Measurements from ENCODE around the gene LDB3. TPM values are rescaled to one million over a fixed set of nuclear protein-coding genes. Genes with fewer than 3 reads are reported as not detected.
"Not testable (repeated sequence)": the region's sequence is repeated elsewhere in the genome, so short reads cannot be mapped to it uniquely, and the experiment has no call there.

LDB3 gene
- total RNA-seq, 1 donor from 2014 or later, result 0.22 TPM

DNA sequence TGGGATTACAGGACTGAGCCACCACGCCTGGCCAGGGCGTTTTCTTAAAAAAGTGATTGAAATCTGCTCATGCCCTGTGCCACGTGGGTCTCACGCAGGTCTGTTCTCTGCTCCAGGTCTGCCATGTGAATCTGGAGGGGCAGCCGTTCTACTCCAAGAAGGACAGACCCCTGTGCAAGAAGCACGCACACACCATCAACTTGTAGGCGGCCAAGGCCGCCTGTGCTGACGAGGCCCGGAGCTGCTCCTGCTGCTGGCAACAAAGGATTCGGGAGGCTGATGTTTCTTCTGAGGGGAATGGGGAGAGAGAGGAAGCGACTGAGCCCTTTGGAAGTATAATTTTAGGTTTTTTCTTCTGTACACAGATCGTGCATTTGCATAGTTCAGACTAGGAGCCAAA, 64.5 kb downstream of the LDB3 start:
- peaks cover 7% of the 10 kb centered on the region for H3K4me1 Mint-ChIP-seq
- H3K27ac Mint-ChIP-seq, result no peak overlapping the region

GRCh38 chr10:86733260-86733671, 65.0 kb downstream of the LDB3 start:
- no peak for DNase-seq (ENCODE audit: low spot score in 2 of 2, unreplicated experiment in 2 of 2)
- H3K27ac Mint-ChIP-seq, result no peak overlapping the region

More for the DNA sequence above, 64.5 kb downstream of the LDB3 start:
- no peak for DNase-seq (ENCODE audit: low spot score in 2 of 2, unreplicated experiment in 2 of 2)
- H3K36me3 Mint-ChIP-seq, result no peaks in the 10 kb centered on the region
- H3K9me3 Mint-ChIP-seq, result no peaks in the 10 kb centered on the region
- no peak for TF ChIP-seq CTCF (IDR thresholded peaks at IDR 0.05; ENCODE audit: unreplicated experiment)
- peaks cover 6% of the 10 kb centered on the region for H3K27me3 Mint-ChIP-seq (ENCODE audit: low read depth)
- H3K4me3 Mint-ChIP-seq, result no peak overlapping the region

DNA sequence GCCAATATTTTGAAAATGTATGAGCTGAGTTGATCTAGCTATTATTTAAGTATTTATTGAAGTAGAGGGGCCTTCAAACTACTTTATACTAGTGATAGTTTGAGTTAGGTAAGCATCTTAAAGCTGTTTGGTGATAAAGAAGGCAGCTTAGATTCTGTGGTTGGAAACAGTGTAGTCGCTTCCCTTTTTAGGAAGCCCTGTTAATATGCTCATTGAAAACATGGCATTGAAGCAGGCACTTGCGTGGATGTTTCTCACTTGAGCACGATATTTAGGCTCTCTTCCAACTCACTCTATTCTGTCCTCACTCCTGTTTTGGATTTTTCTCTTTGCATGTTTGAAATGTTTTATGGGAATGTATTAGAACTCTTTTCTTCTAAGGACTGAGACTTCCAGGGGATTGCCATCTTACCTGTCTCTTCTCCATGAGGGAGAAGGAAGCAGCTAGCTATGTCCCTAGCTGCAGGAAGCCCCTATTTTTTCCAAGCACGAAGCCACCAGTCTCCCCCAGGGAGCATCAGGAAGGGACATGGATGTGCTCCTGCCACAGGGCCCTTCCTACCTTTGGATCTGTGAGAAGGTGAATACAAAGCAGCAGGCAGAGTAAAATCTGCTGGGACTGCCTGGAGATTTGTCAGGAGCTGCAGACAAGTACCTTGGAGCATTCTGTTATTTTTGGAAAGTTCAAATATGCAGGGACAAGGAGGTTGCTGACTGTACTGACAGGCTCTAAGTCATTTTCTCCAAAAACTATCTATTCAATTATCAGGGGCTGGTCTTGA, 66.1 kb downstream of the LDB3 start:
- TF ChIP-seq CTCF (IDR thresholded peaks at IDR 0.05; ENCODE audit: unreplicated experiment), result no peak
- DNase-seq (ENCODE audit: low spot score in 2 of 2, unreplicated experiment in 2 of 2), result no peak
- Mint-ChIP-seq H3K27ac (no peak overlapping the region), H3K4me1 (peaks cover 7% of the 10 kb centered on the region), H3K9me3 (no peaks in the 10 kb centered on the region), H3K4me3 (no peak overlapping the region), H3K27me3 (ENCODE audit: low read depth) (peaks cover 10% of the 10 kb centered on the region), H3K36me3 (no peaks in the 10 kb centered on the region)

More at GRCh38 chr10:86733260-86733671, 65.0 kb downstream of the LDB3 start:
- H3K4me1 Mint-ChIP-seq, result peaks cover 7% of the 10 kb centered on the region
- H3K4me3 Mint-ChIP-seq, result no peak overlapping the region
- no peaks in the 10 kb centered on the region for H3K36me3 Mint-ChIP-seq
- H3K27me3 Mint-ChIP-seq (ENCODE audit: low read depth), result peaks cover 7% of the 10 kb centered on the region
- no peaks in the 10 kb centered on the region for H3K9me3 Mint-ChIP-seq
- no peak for TF ChIP-seq CTCF (IDR thresholded peaks at IDR 0.05; ENCODE audit: unreplicated experiment)

DNA sequence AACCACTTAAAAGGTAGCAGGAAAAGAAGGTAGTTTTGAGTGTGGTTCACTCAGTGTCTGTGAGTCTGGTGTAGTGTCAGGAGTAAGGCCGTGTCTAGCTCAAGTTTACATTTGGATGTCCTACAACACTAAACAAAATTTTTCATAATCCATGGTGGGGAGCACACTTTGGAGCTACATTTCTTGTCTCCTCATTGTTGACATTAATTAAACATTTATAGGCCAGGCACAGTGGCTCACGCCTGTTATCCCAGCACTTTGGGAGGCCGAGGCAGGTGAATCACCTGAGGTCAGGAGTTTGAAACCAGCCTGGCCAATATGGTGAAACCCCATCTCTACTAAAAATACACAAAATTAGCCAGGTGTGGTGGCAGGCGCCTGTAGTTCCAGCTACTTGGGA, 67.0 kb downstream of the LDB3 start:
- H3K4me1 Mint-ChIP-seq; H3K9me3 Mint-ChIP-seq; H3K36me3 Mint-ChIP-seq; DNase-seq (ENCODE audit: low spot score in 2 of 2, unreplicated experiment in 2 of 2); H3K4me3 Mint-ChIP-seq; H3K27ac Mint-ChIP-seq: not testable (repeated sequence)
- peaks cover 12% of the 10 kb centered on the region for H3K27me3 Mint-ChIP-seq (ENCODE audit: low read depth)

GRCh38 chr10:86742230-86742629, 73.9 kb downstream of the LDB3 start:
- H3K4me1 Mint-ChIP-seq, result no peaks in the 10 kb centered on the region
- H3K9me3 Mint-ChIP-seq, result no peaks in the 10 kb centered on the region
- H3K27me3 Mint-ChIP-seq (ENCODE audit: low read depth), result peaks cover 12% of the 10 kb centered on the region
- DNase-seq (ENCODE audit: low spot score in 2 of 2, unreplicated experiment in 2 of 2), result no peak
- H3K36me3 Mint-ChIP-seq, result no peaks in the 10 kb centered on the region
- no peak for TF ChIP-seq CTCF (IDR thresholded peaks at IDR 0.05; ENCODE audit: unreplicated experiment)
- no peak overlapping the region for H3K4me3 Mint-ChIP-seq
- no peak overlapping the region for H3K27ac Mint-ChIP-seq

DNA sequence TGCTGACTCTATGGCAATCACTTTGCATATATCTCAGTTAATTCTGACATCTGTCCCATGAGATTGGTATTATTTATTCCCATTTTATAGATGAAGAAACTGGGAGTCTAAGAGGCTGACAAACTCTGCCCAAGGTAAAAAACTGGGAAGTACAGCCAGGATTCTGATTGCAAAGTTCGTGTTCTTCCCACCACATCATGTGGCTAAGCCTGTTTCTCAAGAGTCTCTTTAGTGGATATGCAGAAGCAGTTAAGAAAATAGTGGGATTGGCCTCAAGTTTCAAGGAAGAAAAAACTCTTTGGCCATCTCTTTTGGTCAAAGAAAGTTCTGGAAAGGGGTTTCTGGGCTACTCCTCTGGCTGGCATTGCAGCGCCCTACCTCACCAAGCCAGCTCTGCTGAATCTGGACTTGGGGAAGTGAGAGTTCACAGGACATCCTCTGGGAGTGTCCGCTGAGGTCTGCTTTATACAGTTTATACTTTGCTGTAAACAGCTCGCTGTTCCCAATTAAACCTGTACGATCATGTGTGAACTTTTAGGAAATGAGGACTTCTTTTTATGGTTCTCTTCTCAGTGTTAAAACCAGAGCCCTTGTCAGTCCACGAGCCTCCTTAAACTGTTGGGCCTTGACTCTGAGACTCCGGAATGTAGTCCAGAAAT, 75.9 kb downstream of the LDB3 start:
- Mint-ChIP-seq H3K36me3 (no peaks in the 10 kb centered on the region), H3K27ac (no peak overlapping the region), H3K4me1 (no peaks in the 10 kb centered on the region), H3K27me3 (ENCODE audit: low read depth) (peaks cover 10% of the 10 kb centered on the region), H3K9me3 (no peaks in the 10 kb centered on the region), H3K4me3 (no peak overlapping the region)
- no peak for TF ChIP-seq CTCF (IDR thresholded peaks at IDR 0.05; ENCODE audit: unreplicated experiment)
- no peak for DNase-seq (ENCODE audit: low spot score in 2 of 2, unreplicated experiment in 2 of 2)

Measured in mesothelial cell of epicardium (in vitro differentiated cells).